ENCODE results near the gene HSD17B1.

The HSD17B1 gene

GRCh38 chr17:42509409-42509808, 43.3 kb upstream of the HSD17B1 start:
- no peak overlapping the region for H2BK120ac ChIP-seq (ENCODE audit: low read depth, low read length)
- no peak overlapping the region for H2BK15ac ChIP-seq (ENCODE audit: low read length)
- no peak overlapping the region for H3K4me2 ChIP-seq (ENCODE audit: insufficient read depth, low read length, poor library complexity, severe bottlenecking)
- no peak overlapping the region for H3K14ac ChIP-seq (ENCODE audit: low read length)
- H4K8ac ChIP-seq (ENCODE audit: low read depth, low read length), result no peak overlapping the region
- H2BK5ac ChIP-seq (ENCODE audit: low read length), result no peak overlapping the region
- no peak overlapping the region for H2BK12ac ChIP-seq (ENCODE audit: low read length)
- no peak overlapping the region for H2AK5ac ChIP-seq (ENCODE audit: low read depth, low read length)
- peaks cover 19 to 60% of the 10 kb centered on the region in 2 donors for H3K36me3 ChIP-seq (replicated peaks in 1 of 2; ENCODE audit: control insufficient read depth in 2 of 2, insufficient read depth in 2 of 2, low read length in 2 of 2)
- no peak overlapping the region for H2AFZ ChIP-seq (ENCODE audit: low read length)
- no peak overlapping the region for H3K18ac ChIP-seq (ENCODE audit: low read length)
- H3K9me3 ChIP-seq (replicated peaks in 1 of 2; ENCODE audit: control insufficient read depth in 2 of 2, insufficient read depth in 1 of 2, low read depth in 1 of 2, low read length in 2 of 2), result no peaks in the 10 kb centered on the region
- no peaks in the 10 kb centered on the region for H3K27me3 ChIP-seq (ENCODE audit: control insufficient read depth in 3 of 3, insufficient read depth in 3 of 3, low read depth in 1 of 3, low read length in 3 of 3)
- no peak overlapping the region for H4K91ac ChIP-seq (ENCODE audit: low read depth, low read length, poor library complexity)
- no peak overlapping the region for H3K27ac ChIP-seq (replicated peaks; ENCODE audit: low read length)
- no peak overlapping the region for H3K4me3 ChIP-seq (ENCODE audit: low read length in 2 of 2)
- no peak overlapping the region for H3K9ac ChIP-seq (ENCODE audit: low read depth, low read length, poor library complexity)
- no peak for DNase-seq (ENCODE audit: low spot score)
- H3K4me1 ChIP-seq (ENCODE audit: control insufficient read depth in 2 of 2, insufficient read depth in 1 of 2, low read depth in 1 of 2, low read length in 2 of 2), result peaks cover 17 to 18% of the 10 kb centered on the region in 2 donors
- no CpG with 5 or more reads among the region's 5 CpGs for WGBS, 2 donors (ENCODE audit: extremely low coverage in 2 of 2, insufficient read length in 2 of 2, insufficient replicate concordance in 1 of 2)
- no peak overlapping the region for H3K4ac ChIP-seq (ENCODE audit: low read length)
- H3K23ac ChIP-seq (ENCODE audit: low read depth, low read length, poor library complexity), result no peak overlapping the region
- H3K79me1 ChIP-seq (ENCODE audit: low read depth, low read length), result no peaks in the 10 kb centered on the region

DNA sequence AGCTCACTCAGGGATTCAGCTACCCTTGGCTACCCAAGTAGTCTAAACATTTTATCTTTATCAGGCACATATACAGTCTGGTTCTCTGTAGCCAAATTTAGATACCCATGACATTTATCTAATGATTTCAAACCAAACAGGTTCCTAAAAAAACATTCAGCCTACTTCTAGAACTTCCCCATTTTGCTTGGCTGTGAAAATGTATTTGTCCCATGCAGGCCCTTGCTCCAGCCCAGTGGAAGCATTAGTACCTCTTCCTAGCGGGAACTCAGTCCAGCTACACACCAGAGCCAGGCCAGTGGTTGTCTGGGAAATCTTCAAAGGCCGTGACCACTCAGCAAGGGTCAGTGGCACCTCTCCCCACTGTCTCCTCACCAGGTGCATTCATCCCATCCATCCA, 42.9 kb upstream of the HSD17B1 start:
- Histone ChIP-seq H3K79me1 (ENCODE audit: low read depth, low read length) (no peaks in the 10 kb centered on the region), H2BK15ac (ENCODE audit: low read length) (no peak overlapping the region), H3K27ac (replicated peaks; ENCODE audit: low read length) (no peak overlapping the region), H3K36me3 (replicated peaks in 1 of 2; ENCODE audit: control insufficient read depth in 2 of 2, insufficient read depth in 2 of 2, low read length in 2 of 2) (peaks cover 17 to 60% of the 10 kb centered on the region in 2 donors), H2BK120ac (ENCODE audit: low read depth, low read length) (no peak overlapping the region), H3K4ac (ENCODE audit: low read length) (no peak overlapping the region), H3K4me2 (ENCODE audit: insufficient read depth, low read length, poor library complexity, severe bottlenecking) (no peak overlapping the region), H3K14ac (ENCODE audit: low read length) (no peak overlapping the region), H3K4me3 (ENCODE audit: low read length in 2 of 2) (no peak overlapping the region), H3K27me3 (ENCODE audit: control insufficient read depth in 3 of 3, insufficient read depth in 3 of 3, low read depth in 1 of 3, low read length in 3 of 3) (no peaks in the 10 kb centered on the region), H3K9me3 (replicated peaks in 1 of 2; ENCODE audit: control insufficient read depth in 2 of 2, insufficient read depth in 1 of 2, low read depth in 1 of 2, low read length in 2 of 2) (no peaks in the 10 kb centered on the region), H4K91ac (ENCODE audit: low read depth, low read length, poor library complexity) (no peak overlapping the region), H3K9ac (ENCODE audit: low read depth, low read length, poor library complexity) (no peak overlapping the region), H2BK12ac (ENCODE audit: low read length) (no peak overlapping the region), H4K8ac (ENCODE audit: low read depth, low read length) (no peak overlapping the region), H3K18ac (ENCODE audit: low read length) (no peak overlapping the region), H3K4me1 (ENCODE audit: control insufficient read depth in 2 of 2, insufficient read depth in 1 of 2, low read depth in 1 of 2, low read length in 2 of 2) (peaks cover 17 to 23% of the 10 kb centered on the region in 2 donors), H2BK5ac (ENCODE audit: low read length) (no peak overlapping the region), H3K23ac (ENCODE audit: low read depth, low read length, poor library complexity) (no peak overlapping the region), H2AK5ac (ENCODE audit: low read depth, low read length) (no peak overlapping the region), H2AFZ (ENCODE audit: low read length) (no peak overlapping the region)
- DNase-seq (ENCODE audit: low spot score), result no peak
- WGBS, 2 donors (ENCODE audit: extremely low coverage in 2 of 2, insufficient read length in 2 of 2, insufficient replicate concordance in 1 of 2), result no CpG with 5 or more reads among the region's 2 CpGs

- DNase-seq (ENCODE audit: low spot score), result no peak
- H3K4ac ChIP-seq (ENCODE audit: low read length), result no peak overlapping the region
- no peak overlapping the region for H3K14ac ChIP-seq (ENCODE audit: low read length)
- no CpG with 5 or more reads among the region's 9 CpGs for WGBS, 2 donors (ENCODE audit: extremely low coverage in 2 of 2, insufficient read length in 2 of 2, insufficient replicate concordance in 1 of 2)
- no peak overlapping the region for H2BK12ac ChIP-seq (ENCODE audit: low read length)
- H3K4me1 ChIP-seq (ENCODE audit: control insufficient read depth in 2 of 2, insufficient read depth in 1 of 2, low read depth in 1 of 2, low read length in 2 of 2), result peaks cover 3 to 22% of the 10 kb centered on the region in 2 donors
- no peak overlapping the region for H2BK15ac ChIP-seq (ENCODE audit: low read length)
- no peak overlapping the region for H2AK5ac ChIP-seq (ENCODE audit: low read depth, low read length)
- no peak overlapping the region for H4K8ac ChIP-seq (ENCODE audit: low read depth, low read length)
- H2AFZ ChIP-seq (ENCODE audit: low read length), result no peak overlapping the region
- H2BK5ac ChIP-seq (ENCODE audit: low read length), result no peak overlapping the region
- no peak overlapping the region for H3K9ac ChIP-seq (ENCODE audit: low read depth, low read length, poor library complexity)
- peaks cover 19 to 72% of the 10 kb centered on the region in 2 donors for H3K36me3 ChIP-seq (replicated peaks in 1 of 2; ENCODE audit: control insufficient read depth in 2 of 2, insufficient read depth in 2 of 2, low read length in 2 of 2)
- no peak overlapping the region for H3K18ac ChIP-seq (ENCODE audit: low read length)
- no peak overlapping the region for H3K27ac ChIP-seq (replicated peaks; ENCODE audit: low read length)
- H3K27me3 ChIP-seq (ENCODE audit: control insufficient read depth in 3 of 3, insufficient read depth in 3 of 3, low read depth in 1 of 3, low read length in 3 of 3), result no peaks in the 10 kb centered on the region
- no peak overlapping the region for H3K4me3 ChIP-seq (ENCODE audit: low read length in 2 of 2)
- no peak overlapping the region for H3K23ac ChIP-seq (ENCODE audit: low read depth, low read length, poor library complexity)
- no peaks in the 10 kb centered on the region for H3K79me1 ChIP-seq (ENCODE audit: low read depth, low read length)
- no peak overlapping the region for H4K91ac ChIP-seq (ENCODE audit: low read depth, low read length, poor library complexity)
- H3K4me2 ChIP-seq (ENCODE audit: insufficient read depth, low read length, poor library complexity, severe bottlenecking), result no peak overlapping the region
- no peaks in the 10 kb centered on the region for H3K9me3 ChIP-seq (replicated peaks in 1 of 2; ENCODE audit: control insufficient read depth in 2 of 2, insufficient read depth in 1 of 2, low read depth in 1 of 2, low read length in 2 of 2)
- no peak overlapping the region for H2BK120ac ChIP-seq (ENCODE audit: low read depth, low read length)
Observed at GRCh38 chr17:42512246-42512645, 40.5 kb upstream of the HSD17B1 start.

DNA sequence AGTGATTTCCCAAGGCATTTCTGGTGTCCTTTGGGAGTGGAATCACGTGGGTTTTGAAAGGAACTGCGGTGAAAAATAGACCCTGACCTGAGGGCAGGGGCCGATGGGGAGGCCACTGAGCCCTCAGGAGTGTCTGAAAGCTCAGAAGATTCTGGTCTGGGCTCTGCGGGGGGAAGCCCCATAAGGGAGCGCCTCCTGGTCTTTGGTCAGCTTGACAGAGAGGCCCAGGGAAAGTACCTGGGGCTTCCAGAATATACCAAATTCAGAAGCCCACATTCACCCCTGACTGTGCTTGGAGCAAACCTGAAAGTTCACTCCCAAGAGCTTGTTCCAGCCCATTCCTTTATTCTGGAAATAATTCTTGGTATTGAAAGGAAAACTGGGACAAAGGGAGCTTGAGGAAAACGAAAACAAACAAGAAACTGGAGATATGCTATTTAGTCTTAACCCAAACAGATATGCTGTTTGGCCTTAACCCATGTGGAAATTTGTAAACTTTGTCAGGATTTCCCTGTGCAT, 39.9 kb upstream of the HSD17B1 start:
- no peaks in the 10 kb centered on the region for H3K27me3 ChIP-seq (ENCODE audit: control insufficient read depth in 3 of 3, insufficient read depth in 3 of 3, low read depth in 1 of 3, low read length in 3 of 3)
- no peak overlapping the region for H2BK12ac ChIP-seq (ENCODE audit: low read length)
- H3K4me3 ChIP-seq (ENCODE audit: low read length in 2 of 2), result no peak overlapping the region
- no peak for DNase-seq (ENCODE audit: low spot score)
- H2BK5ac ChIP-seq (ENCODE audit: low read length), result no peak overlapping the region
- H3K9me3 ChIP-seq (replicated peaks in 1 of 2; ENCODE audit: control insufficient read depth in 2 of 2, insufficient read depth in 1 of 2, low read depth in 1 of 2, low read length in 2 of 2), result no peaks in the 10 kb centered on the region
- no peak overlapping the region for H3K4me2 ChIP-seq (ENCODE audit: insufficient read depth, low read length, poor library complexity, severe bottlenecking)
- H3K79me1 ChIP-seq (ENCODE audit: low read depth, low read length), result no peaks in the 10 kb centered on the region
- H3K9ac ChIP-seq (ENCODE audit: low read depth, low read length, poor library complexity), result no peak overlapping the region
- H3K4ac ChIP-seq (ENCODE audit: low read length), result no peak overlapping the region
- no peak overlapping the region for H4K8ac ChIP-seq (ENCODE audit: low read depth, low read length)
- H4K91ac ChIP-seq (ENCODE audit: low read depth, low read length, poor library complexity), result no peak overlapping the region
- H3K36me3 ChIP-seq (replicated peaks in 1 of 2; ENCODE audit: control insufficient read depth in 2 of 2, insufficient read depth in 2 of 2, low read length in 2 of 2), result peaks cover 18 to 71% of the 10 kb centered on the region in 2 donors
- no peak overlapping the region for H2AFZ ChIP-seq (ENCODE audit: low read length)
- no peak overlapping the region for H3K27ac ChIP-seq (replicated peaks; ENCODE audit: low read length)
- H2AK5ac ChIP-seq (ENCODE audit: low read depth, low read length), result no peak overlapping the region
- H3K23ac ChIP-seq (ENCODE audit: low read depth, low read length, poor library complexity), result no peak overlapping the region
- WGBS, 2 donors (ENCODE audit: extremely low coverage in 2 of 2, insufficient read length in 2 of 2, insufficient replicate concordance in 1 of 2), result no CpG with 5 or more reads among the region's 6 CpGs
- H2BK15ac ChIP-seq (ENCODE audit: low read length), result no peak overlapping the region
- H3K14ac ChIP-seq (ENCODE audit: low read length), result no peak overlapping the region
- peaks cover 0 to 18% of the 10 kb centered on the region in 2 donors for H3K4me1 ChIP-seq (ENCODE audit: control insufficient read depth in 2 of 2, insufficient read depth in 1 of 2, low read depth in 1 of 2, low read length in 2 of 2)
- no peak overlapping the region for H2BK120ac ChIP-seq (ENCODE audit: low read depth, low read length)
- no peak overlapping the region for H3K18ac ChIP-seq (ENCODE audit: low read length)

All from neuronal stem cell (in vitro differentiated cells).